OCI-LY1 (cell line): ENCODE results near the gene HLCS.

Experiments
- H2AFZ ChIP-seq: fragments of 200-600 bp; sonication (generic), shearing (Covaris generic); 2 replicates; pipeline ENCODE4 v1.6.0; 2014; ENCODE audit warnings: antibody characterized with exemption, mild to moderate bottlenecking, low read length
- H3F3A ChIP-seq: fragments of 200-600 bp; sonication (generic), shearing (Covaris generic); 2 replicates; pipeline ENCODE4 v1.6.0; 2014; ENCODE audit warnings: mild to moderate bottlenecking, antibody characterized with exemption, low read length, moderate library complexity; ENCODE audit not compliant: insufficient read depth
- H3K27ac ChIP-seq: fragments of 200-600 bp; sonication (generic); 2 replicates; pipeline ENCODE4 v1.5.1; 2014; ENCODE audit warnings: low read length, mixed run types, mild to moderate bottlenecking, low read depth; ENCODE audit not compliant: poor library complexity, severe bottlenecking
- H3K27me3 ChIP-seq: fragments of 200-600 bp; sonication (generic); 2 replicates; pipeline ENCODE4 v1.6.0; 2014; ENCODE audit warnings: antibody characterized with exemption, mild to moderate bottlenecking, low read length, moderate library complexity; ENCODE audit not compliant: insufficient read depth
- H3K36me3 ChIP-seq: fragments of 200-600 bp; sonication (generic); 2 replicates; pipeline ENCODE4 v1.6.1; 2014; ENCODE audit warnings: mild to moderate bottlenecking, antibody characterized with exemption, low read length, moderate library complexity, mixed read lengths; ENCODE audit not compliant: insufficient read depth
- H3K4me1 ChIP-seq: fragments of 200-600 bp; sonication (generic); 2 replicates; pipeline ENCODE4 v1.5.1; 2014; ENCODE audit warnings: mild to moderate bottlenecking, low read length, moderate library complexity; ENCODE audit not compliant: insufficient read depth, severe bottlenecking
- H3K4me2 ChIP-seq: fragments of 200-600 bp; sonication (generic), shearing (Covaris generic); 2 replicates; pipeline ENCODE4 v1.6.1; 2014; ENCODE audit warnings: low read length
- H3K4me3 ChIP-seq: fragments of 200-600 bp; sonication (generic); 2 replicates; pipeline ENCODE4 v1.5.1; 2014; ENCODE audit warnings: low read length, low read depth, mild to moderate bottlenecking, mixed read lengths; ENCODE audit not compliant: poor library complexity, severe bottlenecking
- H3K79me2 ChIP-seq: fragments of 200-600 bp; shearing (Covaris generic); 2 replicates; pipeline ENCODE4 v1.6.1; 2016; ENCODE audit warnings: mixed run types, low read length, mixed read lengths; ENCODE audit not compliant: insufficient read depth
- H3K9ac ChIP-seq: fragments of 200-600 bp; sonication (generic), shearing (Covaris generic); 2 replicates; pipeline ENCODE4 v1.6.1; 2014; ENCODE audit warnings: mild to moderate bottlenecking, low read length, mixed read lengths
- H3K9me2 ChIP-seq: fragments of 200-600 bp; sonication (generic), shearing (Covaris generic); 2 replicates; pipeline ENCODE4 v1.6.1; 2014; ENCODE audit warnings: low read depth, mild to moderate bottlenecking, low read length, mixed read lengths
- H3K9me3 ChIP-seq: fragments of 200-600 bp; shearing (Covaris generic); 2 replicates; pipeline ENCODE4 v1.6.1; 2014; ENCODE audit warnings: low read length, mixed read lengths
- H4K20me1 ChIP-seq: fragments of 200-600 bp; sonication (generic), shearing (Covaris generic); 2 replicates; pipeline ENCODE4 v1.6.0; 2016; ENCODE audit warnings: mild to moderate bottlenecking, low read length; ENCODE audit not compliant: insufficient read depth
- EZH2 ChIP-seq: fragments of 200-600 bp; sonication (generic), shearing (Covaris generic); IDR thresholded peaks from 2 replicates; pipeline ENCODE4 v1.8.0; 2017; ENCODE audit warnings: borderline replicate concordance, mixed run types, mild to moderate bottlenecking, antibody characterized with exemption, low read length, moderate library complexity, mixed read lengths
- TF ChIP-seq, protein P1 (sequence below): fragments of 200-600 bp; sonication (generic), shearing (Covaris generic); IDR thresholded peaks from 2 replicates; pipeline ENCODE4 v1.5.1; 2017; ENCODE audit warnings: mild to moderate bottlenecking, antibody characterized with exemption, low read length, moderate library complexity, mixed read lengths

The HLCS gene

GRCh38 chr21:36780861-36781260 is 185.6 kb downstream of the HLCS start:
- H3K36me3 ChIP-seq = no peaks in the 10 kb centered on the region
- H3K9ac ChIP-seq = no peak overlapping the region
- no peak overlapping the region for H3K4me2 ChIP-seq
- H3K4me1 ChIP-seq = no peaks in the 10 kb centered on the region
- no peaks in the 10 kb centered on the region for H3F3A ChIP-seq
- no peak overlapping the region for H3K27ac ChIP-seq
- H4K20me1 ChIP-seq = no peaks in the 10 kb centered on the region
- no peaks in the 10 kb centered on the region for H3K27me3 ChIP-seq
- no peak overlapping the region for H2AFZ ChIP-seq
- no peaks in the 10 kb centered on the region for H3K79me2 ChIP-seq
- TF ChIP-seq, protein P1, sequence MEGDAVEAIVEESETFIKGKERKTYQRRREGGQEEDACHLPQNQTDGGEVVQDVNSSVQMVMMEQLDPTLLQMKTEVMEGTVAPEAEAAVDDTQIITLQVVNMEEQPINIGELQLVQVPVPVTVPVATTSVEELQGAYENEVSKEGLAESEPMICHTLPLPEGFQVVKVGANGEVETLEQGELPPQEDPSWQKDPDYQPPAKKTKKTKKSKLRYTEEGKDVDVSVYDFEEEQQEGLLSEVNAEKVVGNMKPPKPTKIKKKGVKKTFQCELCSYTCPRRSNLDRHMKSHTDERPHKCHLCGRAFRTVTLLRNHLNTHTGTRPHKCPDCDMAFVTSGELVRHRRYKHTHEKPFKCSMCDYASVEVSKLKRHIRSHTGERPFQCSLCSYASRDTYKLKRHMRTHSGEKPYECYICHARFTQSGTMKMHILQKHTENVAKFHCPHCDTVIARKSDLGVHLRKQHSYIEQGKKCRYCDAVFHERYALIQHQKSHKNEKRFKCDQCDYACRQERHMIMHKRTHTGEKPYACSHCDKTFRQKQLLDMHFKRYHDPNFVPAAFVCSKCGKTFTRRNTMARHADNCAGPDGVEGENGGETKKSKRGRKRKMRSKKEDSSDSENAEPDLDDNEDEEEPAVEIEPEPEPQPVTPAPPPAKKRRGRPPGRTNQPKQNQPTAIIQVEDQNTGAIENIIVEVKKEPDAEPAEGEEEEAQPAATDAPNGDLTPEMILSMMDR = no peak
- H3K9me3 ChIP-seq = no peaks in the 10 kb centered on the region
- H3K9me2 ChIP-seq = no peaks in the 10 kb centered on the region
- no peak overlapping the region for H3K4me3 ChIP-seq

DNA sequence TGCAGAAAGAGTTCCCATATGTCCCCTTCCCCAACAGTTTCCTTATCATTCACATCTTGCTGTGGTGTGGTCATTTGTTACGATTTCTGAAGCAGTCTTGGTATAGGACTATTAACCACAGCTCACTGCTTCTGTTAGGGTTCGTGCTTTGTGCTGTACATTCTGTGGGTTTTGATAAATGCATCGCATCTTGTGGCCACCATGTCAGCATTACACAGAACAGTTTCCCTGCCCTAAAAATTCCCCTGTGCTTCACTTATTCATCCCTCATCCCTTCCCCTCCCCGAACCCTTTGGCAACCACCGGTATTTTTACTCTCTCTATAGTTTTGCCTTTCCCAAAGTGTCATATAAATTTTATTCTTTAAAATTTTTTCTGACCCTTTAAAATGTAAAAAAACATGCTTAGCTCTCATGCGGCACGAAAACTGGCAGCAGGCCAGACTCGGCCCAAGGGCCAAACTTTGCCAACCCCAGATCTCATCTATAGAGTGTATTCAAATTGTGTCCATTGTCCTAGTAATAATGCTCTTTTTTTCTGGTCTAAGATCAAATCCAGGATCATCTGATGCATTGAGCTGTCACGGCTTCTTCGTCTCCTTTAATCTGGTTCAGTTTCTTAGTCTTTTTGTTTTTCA is 189.4 kb downstream of the HLCS start:
- no peak overlapping the region for H3K9ac ChIP-seq
- H2AFZ ChIP-seq = no peak overlapping the region
- H4K20me1 ChIP-seq = no peaks in the 10 kb centered on the region
- no peaks in the 10 kb centered on the region for H3K4me1 ChIP-seq
- no peaks in the 10 kb centered on the region for H3K9me2 ChIP-seq
- no peaks in the 10 kb centered on the region for H3F3A ChIP-seq
- H3K27me3 ChIP-seq = no peaks in the 10 kb centered on the region
- no peaks in the 10 kb centered on the region for H3K79me2 ChIP-seq
- H3K4me2 ChIP-seq = no peak overlapping the region
- H3K27ac ChIP-seq = no peak overlapping the region
- no peaks in the 10 kb centered on the region for H3K36me3 ChIP-seq
- no peak for TF ChIP-seq EZH2
- TF ChIP-seq, protein P1 = no peak
- H3K4me3 ChIP-seq = no peak overlapping the region
- H3K9me3 ChIP-seq = no peaks in the 10 kb centered on the region

GRCh38 chr21:36773995-36774394 is 192.5 kb downstream of the HLCS start:
- H3K4me1 ChIP-seq = no peaks in the 10 kb centered on the region
- H4K20me1 ChIP-seq = no peaks in the 10 kb centered on the region
- H3F3A ChIP-seq = no peaks in the 10 kb centered on the region
- no peaks in the 10 kb centered on the region for H3K27me3 ChIP-seq
- no peaks in the 10 kb centered on the region for H3K9me3 ChIP-seq
- TF ChIP-seq EZH2 = no peak
- TF ChIP-seq, protein P1 = no peak
- no peak overlapping the region for H3K27ac ChIP-seq
- no peak overlapping the region for H3K4me2 ChIP-seq
- H3K9me2 ChIP-seq = no peaks in the 10 kb centered on the region
- no peaks in the 10 kb centered on the region for H3K79me2 ChIP-seq
- H3K36me3 ChIP-seq = no peaks in the 10 kb centered on the region
- H3K4me3 ChIP-seq = no peak overlapping the region
- H3K9ac ChIP-seq = no peak overlapping the region
- no peak overlapping the region for H2AFZ ChIP-seq
